Psoas muscle (tissue), 8 donors: ENCODE results near the gene SCUBE1. TPM values are rescaled to one million over a fixed set of nuclear protein-coding genes. Genes with fewer than 3 reads are reported as not detected.
A peak's percentile ranks its signal among the peaks of the same experiment; 100 is the strongest.

ENCODE experiments used
- ATAC-seq, 4 donors: fragments of 200-7000 bp; cut with Tn5 transposase; one replicate each; pipeline ENCODE4 v1.9.1; 2020; ENCODE audit warnings: moderate library complexity in 3 of 4, mild to moderate bottlenecking in 2 of 4
- DNase-seq, 2 donors: peaks; one replicate each; pipeline ENCODE4 v3.0.0-alpha.2; 2020
- H3K27ac ChIP-seq: fragments of 200-600 bp; one replicate; pipeline ENCODE4 v1.8.0; 2022
- H3K27me3 ChIP-seq, 3 donors: fragments of 200-600 bp in 1 of 3; one replicate each; pipeline versions ENCODE4 v1.6.1 to v1.8.0; 2013 to 2022; ENCODE audit warnings: low read length in 2 of 3, mild to moderate bottlenecking in 2 of 3, moderate library complexity in 1 of 3; ENCODE audit not compliant: insufficient read depth in 3 of 3
- H3K36me3 ChIP-seq, 2 donors: fragments of 200-600 bp in 1 of 2; one replicate each; pipeline versions ENCODE4 v1.6.1 to v1.8.0; 2013 to 2022; ENCODE audit warnings: low read depth in 1 of 2, mild to moderate bottlenecking in 1 of 2, moderate library complexity in 1 of 2; ENCODE audit not compliant: insufficient read depth in 1 of 2
- H3K4me1 ChIP-seq: fragments of 200-600 bp; one replicate; pipeline ENCODE4 v1.8.0; 2022
- H3K4me3 ChIP-seq: fragments of 200-600 bp; one replicate; pipeline ENCODE4 v1.8.0; 2022; ENCODE audit warnings: mild to moderate bottlenecking
- H3K9me3 ChIP-seq: fragments of 200-600 bp; one replicate; pipeline ENCODE4 v1.8.0; 2022
- CTCF ChIP-seq: fragments of 200-600 bp; IDR thresholded peaks from one replicate; pipeline ENCODE4 v1.8.0; 2022; ENCODE audit warnings: antibody characterized with exemption
- WGBS, 3 donors: extraction: QIAGEN DNeasy Blood & Tissue Kit; methylation state at CpG; one replicate each; pipeline versions ENCODE4 v1.1.6 to v1.1.7; 2013; 5-methylcytosine and 5-hydroxymethylcytosine counted together
- intact Hi-C, 2 donors: fragments of 100-400 bp; cut with DNase I; formaldehyde crosslinking; loops; one replicate each; pipeline versions ENCODE4 v1.11.0 to v1.14.2; 2022
- polyA plus RNA-seq, 3 donors: library from polyadenylated mRNA; stranded (reverse); fragments of 200-250 nt; gene quantifications; one replicate each; pipeline ENCODE4 v1.2.3, GENCODE V29; 2013
- total RNA-seq, 4 donors: library from RNA; stranded (reverse); fragmentation: NEBNext Ultra II Directional in 2 of 4; extraction: Animal tissue kit (Norgen Biotek cat#: 25700) in 2 of 4; gene quantifications; one replicate each; pipeline versions ENCODE4 v1.2.1 to v1.2.4, GENCODE V29; 2021 to 2023
- donor health status: healthy with polysubstance abuse.
- donor health status: DM: no; HTN: no; CAD: no; lungs with moderate emphysema.
- donor health status: Bipolar disorder and iron deficiency.
- donor health status: healthy.
- donor health status: DM: yes; HTN: yes; CAD: no.
- donor health status: DM: no; HTN: no; CAD: no.
- donor health status: DM: no; HTN: no; CAD: no.
- donor health status: DM: yes; HTN: yes; CAD: no.

SCUBE1 gene
- total and polyA plus RNA-seq, 7 donors = 0.04 to 0.19 (median 0.08) TPM

- no peaks in the 10 kb centered on the region for H3K36me3 ChIP-seq
- H3K27me3 ChIP-seq = peaks cover 0 to 10% (median 0%) of the 10 kb centered on the region in 3 donors
- DNase-seq (peak in 1 of 2 donors; percentile 49), ATAC-seq (no peak)
- no peaks in the 10 kb centered on the region for H3K4me1 ChIP-seq
- TF ChIP-seq CTCF = no peak
- H3K27ac ChIP-seq = no peak overlapping the region
- no peaks in the 10 kb centered on the region for H3K9me3 ChIP-seq
- intact Hi-C loops = no loop called here
- no peak overlapping the region for H3K4me3 ChIP-seq
- WGBS, 3 donors = 37 to 53% (median 37%) methylated on average over 21 of the region's 21 CpGs
These were observed 34.9 kb downstream of the SCUBE1 start for GRCh38 chr22:43308060-43308830.

DNA sequence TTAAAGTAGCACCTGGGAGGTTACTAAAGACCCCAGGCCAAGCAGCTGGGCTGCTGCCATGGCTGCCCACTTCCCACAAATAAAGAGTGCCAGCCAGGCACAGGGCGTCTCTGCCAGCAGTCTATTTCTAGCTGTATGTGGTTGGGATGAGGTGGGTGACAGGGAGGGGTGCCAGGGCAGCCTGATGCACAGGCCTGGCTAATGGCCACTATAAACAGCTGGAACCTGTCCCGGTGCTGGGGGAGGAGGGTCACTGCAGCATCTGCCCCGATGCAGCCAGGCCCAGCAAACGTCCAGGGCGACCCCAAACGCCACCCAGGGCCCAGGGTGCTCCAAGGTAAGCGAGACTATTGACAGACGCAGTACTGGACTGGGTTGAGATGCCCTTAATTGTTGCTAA lies 37.4 kb downstream of the SCUBE1 start:
- H3K9me3 ChIP-seq = no peaks in the 10 kb centered on the region
- no peak overlapping the region for H3K4me3 ChIP-seq
- no peak for TF ChIP-seq CTCF
- H3K27me3 ChIP-seq = peaks cover 0 to 17% (median 0%) of the 10 kb centered on the region in 3 donors
- H3K4me1 ChIP-seq = no peaks in the 10 kb centered on the region
- WGBS, 3 donors = 57 to 60% (median 60%) methylated on average over 8 of the region's 8 CpGs
- no peak for DNase-seq
- intact Hi-C loops = no loop called here
- H3K36me3 ChIP-seq = no peaks in the 10 kb centered on the region
- no peak overlapping the region for H3K27ac ChIP-seq
- ATAC-seq = no peak

GRCh38 chr22:43304831-43305590 lies 38.2 kb downstream of the SCUBE1 start:
- ATAC-seq = no peak
- Histone ChIP-seq H3K4me1 (no peaks in the 10 kb centered on the region), H3K36me3 (no peaks in the 10 kb centered on the region), H3K27me3 (peaks cover 0 to 17% (median 0%) of the 10 kb centered on the region in 3 donors), H3K27ac (no peak overlapping the region), H3K4me3 (no peak overlapping the region), H3K9me3 (no peaks in the 10 kb centered on the region)
- no peak for TF ChIP-seq CTCF
- intact Hi-C loops = no loop called here
- 83 to 89% (median 87%) methylated on average over 17 to 18 of the region's 18 CpGs for WGBS, 3 donors
- peak in 1 of 2 donors; percentile 24 for DNase-seq

DNA sequence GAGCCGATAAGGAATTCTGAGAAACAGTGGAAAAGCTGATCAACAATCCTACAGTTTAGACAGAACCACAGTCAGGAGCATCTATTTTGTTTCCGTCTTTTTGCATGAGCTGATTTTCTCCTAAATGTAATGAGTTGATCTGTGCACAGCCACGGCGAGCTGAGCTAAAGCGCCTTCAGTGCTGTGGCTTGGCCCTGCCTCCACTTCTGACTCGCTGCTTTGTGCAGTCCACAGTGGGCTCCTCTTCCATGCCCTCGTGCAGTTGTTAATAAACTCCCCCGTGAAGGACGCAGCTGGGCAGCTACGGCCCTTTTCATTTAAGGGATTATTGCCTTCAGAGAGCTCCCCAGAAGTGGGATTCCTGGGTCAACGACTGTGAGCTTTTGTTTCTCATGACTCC lies 39.4 kb downstream of the SCUBE1 start:
- peaks cover 0 to 17% (median 0%) of the 10 kb centered on the region in 3 donors for H3K27me3 ChIP-seq
- H3K4me1 ChIP-seq = no peaks in the 10 kb centered on the region
- H3K9me3 ChIP-seq = no peaks in the 10 kb centered on the region
- no peak overlapping the region for H3K4me3 ChIP-seq
- 83 to 84% (median 83%) methylated on average over 11 of the region's 11 CpGs for WGBS, 3 donors
- no peaks in the 10 kb centered on the region for H3K36me3 ChIP-seq
- DNase-seq (peak in 1 of 2 donors; percentile 42), ATAC-seq (no peak)
- H3K27ac ChIP-seq = no peak overlapping the region
- no peak for TF ChIP-seq CTCF
- intact Hi-C loops = no loop called here
